Measurements from ENCODE around the gene MAN1C1.

The MAN1C1 gene

DNA sequence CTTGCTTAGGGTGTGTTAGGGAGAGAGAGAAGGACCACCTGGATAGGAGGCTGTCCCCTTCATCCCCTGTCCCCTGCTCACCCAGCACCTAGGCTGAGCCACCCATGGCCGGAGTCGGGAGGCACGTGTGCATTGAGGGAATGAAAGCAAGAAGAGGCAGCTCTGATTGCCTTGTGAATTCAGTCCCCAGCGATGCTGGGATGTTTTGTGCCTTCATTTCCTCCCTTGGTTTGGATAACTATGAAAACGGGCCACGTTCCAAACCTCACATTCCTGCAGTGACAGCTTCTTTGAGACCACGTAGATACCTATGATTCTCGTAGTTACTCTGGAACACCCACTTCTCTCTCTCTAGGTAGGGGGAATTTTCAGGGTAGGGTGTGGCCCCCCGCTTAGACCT is 67.1 kb downstream of the MAN1C1 start:
- no peak overlapping the region for H3K4me3 ChIP-seq
- no peak overlapping the region for H3K27ac ChIP-seq
- TF ChIP-seq, protein P1, sequence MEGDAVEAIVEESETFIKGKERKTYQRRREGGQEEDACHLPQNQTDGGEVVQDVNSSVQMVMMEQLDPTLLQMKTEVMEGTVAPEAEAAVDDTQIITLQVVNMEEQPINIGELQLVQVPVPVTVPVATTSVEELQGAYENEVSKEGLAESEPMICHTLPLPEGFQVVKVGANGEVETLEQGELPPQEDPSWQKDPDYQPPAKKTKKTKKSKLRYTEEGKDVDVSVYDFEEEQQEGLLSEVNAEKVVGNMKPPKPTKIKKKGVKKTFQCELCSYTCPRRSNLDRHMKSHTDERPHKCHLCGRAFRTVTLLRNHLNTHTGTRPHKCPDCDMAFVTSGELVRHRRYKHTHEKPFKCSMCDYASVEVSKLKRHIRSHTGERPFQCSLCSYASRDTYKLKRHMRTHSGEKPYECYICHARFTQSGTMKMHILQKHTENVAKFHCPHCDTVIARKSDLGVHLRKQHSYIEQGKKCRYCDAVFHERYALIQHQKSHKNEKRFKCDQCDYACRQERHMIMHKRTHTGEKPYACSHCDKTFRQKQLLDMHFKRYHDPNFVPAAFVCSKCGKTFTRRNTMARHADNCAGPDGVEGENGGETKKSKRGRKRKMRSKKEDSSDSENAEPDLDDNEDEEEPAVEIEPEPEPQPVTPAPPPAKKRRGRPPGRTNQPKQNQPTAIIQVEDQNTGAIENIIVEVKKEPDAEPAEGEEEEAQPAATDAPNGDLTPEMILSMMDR (IDR thresholded peaks at IDR 0.05): no peak
- no peak for DNase-seq (ENCODE audit: low spot score)

DNA sequence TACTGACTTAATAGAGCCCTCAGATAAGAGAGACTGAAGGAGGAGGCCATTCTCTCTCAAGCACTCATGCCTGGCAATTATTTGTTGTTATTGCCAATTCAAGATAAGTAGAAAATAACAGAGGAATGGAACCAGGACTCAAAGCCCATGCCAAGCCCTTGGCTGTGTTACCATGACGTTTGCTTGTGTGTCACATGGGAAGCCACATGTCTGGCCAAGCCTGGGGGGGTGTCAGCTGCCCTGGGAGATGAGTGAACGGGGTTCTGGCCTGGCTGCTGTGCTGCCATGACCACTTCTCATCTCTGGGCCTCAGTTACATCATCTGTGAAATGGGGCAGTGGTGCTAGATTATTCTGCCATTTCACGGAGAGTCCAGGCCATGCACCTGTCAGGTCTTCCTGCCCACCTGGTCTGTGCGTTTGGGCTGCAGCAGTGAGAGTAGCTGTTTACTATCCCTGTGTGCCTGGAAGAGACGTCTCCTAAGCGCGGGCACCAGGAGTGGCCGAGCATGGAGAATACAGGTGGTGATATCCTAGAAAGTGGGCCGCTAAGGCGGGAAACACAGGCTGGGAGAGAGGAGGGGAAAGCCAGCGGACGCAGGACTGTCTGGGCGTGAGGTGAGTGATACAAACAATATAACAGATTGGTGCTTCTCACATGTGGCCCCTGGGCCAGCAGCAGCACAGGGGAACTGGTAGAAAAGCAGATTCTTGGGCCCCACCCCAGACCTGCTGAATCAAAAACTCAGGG is 67.8 kb downstream of the MAN1C1 start:
- no peak overlapping the region for H3K4me3 ChIP-seq
- TF ChIP-seq, protein P1 (IDR thresholded peaks at IDR 0.05): no peak
- no peak overlapping the region for H3K27ac ChIP-seq
- no peak for DNase-seq (ENCODE audit: low spot score)

DNA sequence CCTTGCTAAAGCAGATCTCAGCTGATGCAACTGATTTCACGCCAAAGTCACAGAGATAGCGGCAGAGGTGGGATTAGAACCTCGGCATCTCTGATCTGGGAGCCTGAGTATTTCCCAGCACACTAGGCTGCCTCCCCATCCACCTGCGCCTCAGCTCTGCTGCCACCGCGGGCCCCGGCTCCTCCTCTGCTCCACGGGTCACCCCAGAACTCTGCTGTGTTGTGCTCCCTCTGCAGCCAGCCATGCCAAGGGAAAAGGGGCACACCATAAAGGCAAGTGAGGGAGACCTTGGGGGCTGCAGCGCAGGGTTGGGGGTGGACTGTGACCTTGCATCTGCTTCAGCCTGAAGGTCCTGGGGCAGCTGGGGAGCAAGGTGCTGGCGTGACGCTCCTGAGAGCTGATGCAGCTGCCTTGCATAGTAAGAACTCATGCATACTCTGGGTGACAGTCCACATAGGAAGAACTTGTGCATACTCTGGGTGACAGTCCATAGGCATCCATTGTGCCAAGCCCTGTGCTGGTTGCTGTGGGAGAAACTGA is 68.7 kb downstream of the MAN1C1 start:
- Histone ChIP-seq H3K27ac (peak overlapping the region in 1 of 2 donors; percentile 55), H3K4me3 (no peak overlapping the region)
- TF ChIP-seq, protein P1 (IDR thresholded peaks at IDR 0.05): no peak
- no peak for DNase-seq (ENCODE audit: low spot score)

DNA sequence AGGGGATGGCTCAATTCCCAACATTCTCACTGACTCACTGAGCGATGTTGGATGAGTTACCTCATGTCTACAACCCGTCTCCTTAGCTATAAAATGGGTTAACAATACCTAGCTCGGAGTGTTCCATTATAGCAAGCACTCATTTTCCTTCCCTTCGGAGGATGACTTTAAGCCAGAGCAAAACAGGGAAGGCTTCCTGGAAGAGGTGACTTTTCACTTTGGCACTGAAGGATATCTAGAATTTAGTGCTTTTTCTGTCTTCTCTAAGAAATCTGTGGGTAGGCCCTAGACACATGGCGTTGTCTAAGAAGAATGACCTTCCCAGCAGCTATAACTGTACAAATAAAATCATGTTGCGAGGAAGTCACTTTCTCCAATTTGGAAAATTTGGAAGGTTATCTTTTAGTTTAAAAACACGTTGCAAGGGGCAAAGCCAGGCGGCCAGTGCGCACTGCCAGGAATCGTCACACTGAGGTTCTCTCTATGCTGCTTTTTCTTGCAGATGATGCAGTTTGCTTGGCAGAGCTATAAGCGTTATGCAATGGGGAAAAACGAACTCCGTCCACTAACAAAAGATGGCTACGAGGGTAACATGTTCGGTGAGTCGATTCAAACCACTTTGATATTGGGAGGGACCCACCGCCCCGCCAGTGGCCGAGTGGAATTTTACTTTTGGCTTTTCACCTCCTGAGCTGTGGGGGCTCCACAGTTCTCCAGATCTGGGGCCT is 69.5 kb downstream of the MAN1C1 start:
- TF ChIP-seq, protein P1 (IDR thresholded peaks at IDR 0.05): no peak
- no peak overlapping the region for H3K4me3 ChIP-seq
- peak overlapping the region; percentile 10 to 55 for H3K27ac ChIP-seq

DNA sequence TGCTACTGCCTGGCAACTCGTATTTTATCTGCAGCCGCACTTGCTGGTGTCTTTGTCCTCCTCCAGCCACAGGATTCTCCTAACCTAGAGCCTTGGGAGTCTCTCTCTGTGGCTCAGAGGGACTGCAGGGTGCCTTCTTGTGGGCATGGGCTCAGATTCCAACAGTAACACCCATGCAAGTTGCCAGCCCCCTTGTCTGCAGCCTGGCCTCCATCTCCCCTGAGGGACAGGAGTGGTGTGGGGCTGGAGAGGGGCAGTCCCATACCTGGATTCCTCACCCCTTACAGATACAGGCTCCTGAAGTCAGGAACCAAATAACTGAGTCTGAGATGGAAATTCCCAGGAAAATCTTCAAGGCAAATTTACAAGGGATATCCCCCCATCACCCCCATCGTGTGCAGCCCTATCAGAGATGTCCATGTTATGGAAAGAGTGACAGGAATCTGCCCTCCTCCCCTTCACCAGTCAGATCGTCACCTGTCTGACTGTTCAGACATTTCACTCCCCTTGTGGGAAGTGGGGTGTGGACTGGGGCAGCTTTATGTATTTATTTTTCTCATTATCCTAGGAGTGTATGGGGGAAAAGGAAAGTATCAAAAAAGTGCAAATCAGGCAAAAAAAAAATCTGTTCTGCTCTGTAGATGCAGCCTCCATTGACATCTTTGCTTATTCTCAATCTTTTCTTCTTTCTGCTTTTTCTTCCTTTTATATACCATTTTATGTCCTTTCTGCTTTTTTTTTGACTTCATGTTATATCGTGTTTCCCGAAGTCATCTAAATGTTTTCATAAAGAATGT is 70.8 kb downstream of the MAN1C1 start:
- no peak for DNase-seq (ENCODE audit: low spot score)
- Histone ChIP-seq H3K4me3 (no peak overlapping the region), H3K27ac (peak overlapping the region; percentile 10 to 42)
- TF ChIP-seq, protein P1 (IDR thresholded peaks at IDR 0.05): no peak

More for the DNA sequence above, 69.5 kb downstream of the MAN1C1 start:
- DNase-seq (ENCODE audit: low spot score): no peak

DNA sequence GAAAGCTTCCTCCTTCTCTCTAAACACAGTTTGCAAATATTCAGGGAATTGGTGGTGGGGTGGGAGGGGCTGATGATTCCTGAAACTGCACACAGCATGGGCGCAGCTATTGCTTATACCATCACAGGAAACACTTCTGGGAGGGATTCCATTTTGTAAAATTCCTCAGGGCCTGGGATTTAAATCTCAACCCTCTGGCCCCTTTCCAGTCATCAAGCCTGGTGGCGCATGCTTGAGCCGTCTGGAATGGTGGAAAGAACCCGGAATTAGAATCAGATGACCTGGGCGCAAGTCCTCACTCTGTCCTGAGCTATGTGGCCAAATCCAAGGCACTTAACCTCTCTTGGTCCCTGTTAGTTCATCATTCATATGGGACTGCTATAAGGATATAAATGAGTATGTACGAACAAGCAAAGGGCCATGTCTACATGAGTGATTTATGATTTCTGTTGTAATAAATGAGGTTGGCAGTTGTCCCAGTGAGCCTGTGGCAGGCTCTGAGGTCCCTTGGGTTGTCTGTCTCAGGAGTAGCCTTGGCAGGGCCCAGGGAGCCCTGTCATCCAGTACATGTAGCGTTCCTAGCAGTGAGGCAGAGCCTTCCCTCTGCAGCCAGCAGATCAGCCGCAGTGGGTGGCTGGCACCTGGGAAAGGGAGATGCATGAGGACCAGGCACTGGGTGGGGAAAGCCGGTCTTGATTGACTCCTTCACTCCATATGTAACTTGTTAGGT is 72.0 kb downstream of the MAN1C1 start:
- peak; percentile 88 for DNase-seq (ENCODE audit: low spot score)
- H3K4me3 ChIP-seq: no peak overlapping the region
- H3K27ac ChIP-seq: peak overlapping the region; percentile 66 to 84
- TF ChIP-seq, protein P1 (IDR thresholded peaks at IDR 0.05): no peak

All from coronary artery (tissue), 2 donors.